Stimulated activated CD8-positive, alpha-beta memory T cell treated with anti-CD3 and anti-CD28 coated beads, Interleukin-12 subunit alpha, Interleukin-12 subunit beta, amount 100 ng/mL, for 24 hours (primary cell): Measurements from ENCODE around the gene TMEM59L.
A peak's percentile ranks its signal among the peaks of the same experiment; 100 is the strongest.

Experiments
- DNase-seq: peaks from one replicate; pipeline ENCODE4 v3.0.0-alpha.2; 2020; ENCODE audit errors: extremely low read depth

Gene TMEM59L

GRCh38 chr19:18608805-18609716 lies 3.6 kb upstream of the TMEM59L start:
- no peak for DNase-seq

GRCh38 chr19:18609717-18610051 lies 3.0 kb upstream of the TMEM59L start:
- no peak for DNase-seq

- DNase-seq: no peak
Measured at GRCh38 chr19:18610245-18610555, 2.5 kb upstream of the TMEM59L start.

GRCh38 chr19:18610556-18611326 lies 1.9 kb upstream of the TMEM59L start:
- no peak for DNase-seq

GRCh38 chr19:18611327-18612050 lies 1.2 kb upstream of the TMEM59L start:
- DNase-seq: no peak

GRCh38 chr19:18612051-18612771 lies 459 bp upstream of the TMEM59L start:
- no peak for DNase-seq

GRCh38 chr19:18613589-18614234 lies 1.0 kb downstream of the TMEM59L start:
- DNase-seq: no peak

GRCh38 chr19:18616023-18616422 lies 3.4 kb downstream of the TMEM59L start:
- no peak for DNase-seq

GRCh38 chr19:18617562-18617961 lies 4.9 kb downstream of the TMEM59L start:
- DNase-seq: no peak

- no peak for DNase-seq
Measured at GRCh38 chr19:18618236-18618635, 5.6 kb downstream of the TMEM59L start.

GRCh38 chr19:18620311-18620710 lies 7.6 kb downstream of the TMEM59L start:
- no peak for DNase-seq

- DNase-seq: no peak
Measured at GRCh38 chr19:18620902-18621301, 8.2 kb downstream of the TMEM59L start.

GRCh38 chr19:18626906-18627305 lies 14.2 kb downstream of the TMEM59L start:
- DNase-seq: no peak

GRCh38 chr19:18629166-18630088 lies 16.8 kb downstream of the TMEM59L start:
- DNase-seq: no peak

GRCh38 chr19:18633321-18633720 lies 20.7 kb downstream of the TMEM59L start:
- no peak for DNase-seq

GRCh38 chr19:18634612-18635297 lies 22.1 kb downstream of the TMEM59L start:
- no peak for DNase-seq

- no peak for DNase-seq
Measured at GRCh38 chr19:18635831-18636182, 23.1 kb downstream of the TMEM59L start.

- DNase-seq: peak; percentile 93
Measured at GRCh38 chr19:18636183-18636968, 23.7 kb downstream of the TMEM59L start.
